WERI-Rb-1 (cell line): ENCODE measurements around the gene RIC8A.

Experiments used
- DNase-seq: peaks from one replicate; pipeline ENCODE4 v3.0.0-alpha.2; 2020
- H3K27ac ChIP-seq: fragments of 250-450 bp; sonication (Bioruptor Pico); 2 replicates; pipeline ENCODE4 v1.5.1; 2020; ENCODE audit warnings: mild to moderate bottlenecking, moderate library complexity
- H3K27me3 ChIP-seq: fragments of 250-450 bp; sonication (Bioruptor Pico); 2 replicates; pipeline ENCODE4 v1.5.1; 2021; ENCODE audit warnings: mild to moderate bottlenecking, low read depth, moderate library complexity; ENCODE audit not compliant: insufficient read depth, severe bottlenecking
- H3K36me3 ChIP-seq: fragments of 250-450 bp; sonication (Bioruptor Pico); 2 replicates; pipeline ENCODE4 v1.5.1; 2020; ENCODE audit warnings: mild to moderate bottlenecking, moderate library complexity
- H3K4me3 ChIP-seq: 2 replicates; pipeline ENCODE4 v1.5.1; 2011; ENCODE audit warnings: low read depth, mild to moderate bottlenecking, control low read depth, low read length
- H3K9me3 ChIP-seq: fragments of 250-450 bp; sonication (Bioruptor Pico); 2 replicates; pipeline ENCODE4 v1.5.1; 2021; ENCODE audit warnings: mild to moderate bottlenecking, moderate library complexity; ENCODE audit not compliant: severe bottlenecking
- CTCF ChIP-seq: IDR thresholded peaks from 2 replicates; pipeline ENCODE4 v1.5.1; 2011; ENCODE audit warnings: low read depth, mild to moderate bottlenecking, control low read depth, inconsistent platforms, low read length

Gene RIC8A

GRCh38 chr11:211295-211694 is 3.8 kb downstream of the RIC8A start:
- Histone ChIP-seq H3K4me3 (no peak overlapping the region), H3K27me3 (no peaks in the 10 kb centered on the region), H3K36me3 (peaks cover 68% of the 10 kb centered on the region), H3K9me3 (no peaks in the 10 kb centered on the region), H3K27ac (no peak overlapping the region)
- TF ChIP-seq CTCF, result no peak
- no peak for DNase-seq

GRCh38 chr11:211741-212140 is 4.2 kb downstream of the RIC8A start:
- no peak for DNase-seq
- Histone ChIP-seq H3K27me3 (no peaks in the 10 kb centered on the region), H3K36me3 (peaks cover 69% of the 10 kb centered on the region), H3K4me3 (no peak overlapping the region), H3K9me3 (no peaks in the 10 kb centered on the region), H3K27ac (no peak overlapping the region)
- TF ChIP-seq CTCF, result no peak

GRCh38 chr11:212150-213100 is 4.9 kb downstream of the RIC8A start:
- Histone ChIP-seq H3K4me3 (no peak overlapping the region), H3K9me3 (no peaks in the 10 kb centered on the region), H3K36me3 (peaks cover 69% of the 10 kb centered on the region), H3K27ac (no peak overlapping the region), H3K27me3 (no peaks in the 10 kb centered on the region)
- DNase-seq, result no peak
- no peak for TF ChIP-seq CTCF

GRCh38 chr11:213111-213510 is 5.6 kb downstream of the RIC8A start:
- Histone ChIP-seq H3K4me3 (no peak overlapping the region), H3K27ac (no peak overlapping the region), H3K27me3 (no peaks in the 10 kb centered on the region), H3K9me3 (no peaks in the 10 kb centered on the region), H3K36me3 (peaks cover 69% of the 10 kb centered on the region)
- TF ChIP-seq CTCF, result no peak
- DNase-seq, result no peak

GRCh38 chr11:214083-214482 is 6.6 kb downstream of the RIC8A start:
- Histone ChIP-seq H3K27me3 (no peaks in the 10 kb centered on the region), H3K9me3 (no peaks in the 10 kb centered on the region), H3K36me3 (peaks cover 69% of the 10 kb centered on the region), H3K4me3 (no peak overlapping the region), H3K27ac (no peak overlapping the region; the same call in 1 of the 2 replicates)
- no peak for DNase-seq
- TF ChIP-seq CTCF, result no peak
